ENCODE results near the gene SWSAP1. TPM values are rescaled to one million over a fixed set of nuclear protein-coding genes. Genes with fewer than 3 reads are reported as not detected.

The SWSAP1 gene
- polyA plus RNA-seq, 1 donor: 1.3 TPM

DNA sequence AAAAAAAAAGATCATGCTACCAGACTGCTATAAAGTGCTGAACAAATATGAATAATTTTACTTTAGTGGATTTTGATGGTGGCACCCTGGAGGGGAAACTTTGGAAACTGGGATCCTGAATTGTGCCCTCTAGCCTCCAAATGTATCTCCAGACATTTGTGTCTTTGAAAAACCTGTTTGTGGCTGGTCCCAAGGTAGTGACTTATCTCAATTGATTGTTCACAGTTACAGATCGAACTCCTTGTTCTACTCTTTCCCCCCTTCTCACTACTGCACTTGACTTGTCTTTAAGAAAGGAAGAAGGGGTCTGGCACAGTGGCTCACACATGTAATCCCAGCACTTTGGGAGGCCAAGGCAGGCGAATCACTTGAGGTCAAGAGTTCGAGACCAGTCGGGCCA is 34.1 kb downstream of the SWSAP1 start:
- no peak for DNase-seq (ENCODE audit: low read depth)

- no peak for DNase-seq (ENCODE audit: low read depth)
Measured at GRCh38 chr19:11410682-11411081, 36.2 kb downstream of the SWSAP1 start.

GRCh38 chr19:11414544-11414943 is 40.1 kb downstream of the SWSAP1 start:
- no peak for DNase-seq (ENCODE audit: low read depth)

GRCh38 chr19:11416346-11417052 is 42.0 kb downstream of the SWSAP1 start:
- no peak for DNase-seq (ENCODE audit: low read depth)

DNA sequence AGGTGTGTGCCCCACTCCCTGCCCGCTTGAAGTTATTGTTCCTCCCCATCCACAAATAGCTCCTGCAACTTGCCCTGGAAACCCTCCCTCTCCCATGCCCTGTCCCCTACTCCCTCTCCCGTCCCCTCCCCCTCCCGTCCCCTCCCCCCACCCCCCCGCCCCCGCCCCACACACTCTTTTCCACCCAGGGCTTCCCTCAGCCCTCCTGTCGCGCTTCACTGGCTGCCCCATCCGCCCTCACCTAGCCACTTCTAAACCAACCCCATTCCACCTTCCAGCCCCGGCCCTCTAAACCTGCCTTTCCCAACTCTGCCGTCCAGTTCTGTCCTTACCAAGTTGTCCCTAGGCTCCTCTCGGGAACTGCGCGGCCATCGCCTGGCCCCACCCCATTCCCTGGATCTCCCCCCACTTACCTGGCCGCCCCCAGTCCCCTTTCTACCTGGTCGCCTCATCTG is 43.7 kb downstream of the SWSAP1 start:
- DNase-seq (ENCODE audit: low read depth): no peak

DNA sequence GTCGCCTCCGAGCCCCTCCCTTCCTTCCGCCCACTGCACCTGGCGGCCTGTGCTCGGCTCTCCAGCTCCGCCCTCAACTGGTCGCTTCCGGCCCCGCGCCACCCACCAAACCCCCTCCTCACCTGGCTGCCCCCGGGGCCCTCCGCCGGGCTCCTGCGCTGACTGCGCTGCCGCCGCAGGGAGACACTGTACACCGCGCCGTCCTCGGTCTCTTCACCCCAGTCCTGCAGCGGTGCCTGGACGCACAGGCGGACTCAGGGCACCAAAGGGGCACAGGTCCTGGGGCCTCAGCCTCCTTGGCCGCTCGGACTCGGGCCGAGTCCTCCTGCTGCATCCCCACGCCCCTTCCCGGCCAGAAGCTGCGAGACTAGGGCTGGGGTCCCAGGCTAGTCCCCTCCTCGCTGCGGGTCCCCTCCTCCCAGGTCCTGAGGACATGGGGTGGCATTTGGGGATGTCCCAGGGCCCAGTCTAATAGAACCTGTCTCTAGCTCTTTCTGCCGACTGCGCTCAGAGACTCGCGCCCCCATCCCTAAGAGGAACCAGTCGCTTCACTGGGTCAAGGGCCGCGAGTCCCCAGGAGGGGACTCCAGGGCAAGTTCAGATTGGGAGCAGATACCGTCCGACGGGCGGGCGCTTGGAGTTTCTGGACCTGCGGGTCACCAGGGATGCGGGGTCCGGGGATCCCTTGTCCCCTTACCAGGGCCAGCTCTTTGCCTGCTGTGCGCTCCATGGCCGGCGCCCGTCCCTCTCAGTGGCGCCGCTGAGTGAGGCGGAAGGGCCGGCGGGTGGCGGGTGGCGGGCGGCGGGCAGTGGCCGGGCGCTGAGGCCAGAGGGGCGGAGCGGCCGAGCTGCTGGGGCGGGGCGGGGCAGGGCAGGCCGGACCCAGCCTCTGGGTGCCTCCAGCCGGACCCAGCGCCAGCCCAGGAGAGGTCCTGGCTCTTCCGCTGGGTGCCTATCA is 44.4 kb downstream of the SWSAP1 start, which contains the start of gene RGL3:
Gene RGL3 (minus strand): TSS at position 766 of the 958 bp plus-strand sequence. CDS start 36 bp downstream, at position 730.
- no peak for DNase-seq (ENCODE audit: low read depth)

- no peak for DNase-seq (ENCODE audit: low read depth)
Measured at GRCh38 chr19:11420429-11421370, 46.2 kb downstream of the SWSAP1 start.

DNA sequence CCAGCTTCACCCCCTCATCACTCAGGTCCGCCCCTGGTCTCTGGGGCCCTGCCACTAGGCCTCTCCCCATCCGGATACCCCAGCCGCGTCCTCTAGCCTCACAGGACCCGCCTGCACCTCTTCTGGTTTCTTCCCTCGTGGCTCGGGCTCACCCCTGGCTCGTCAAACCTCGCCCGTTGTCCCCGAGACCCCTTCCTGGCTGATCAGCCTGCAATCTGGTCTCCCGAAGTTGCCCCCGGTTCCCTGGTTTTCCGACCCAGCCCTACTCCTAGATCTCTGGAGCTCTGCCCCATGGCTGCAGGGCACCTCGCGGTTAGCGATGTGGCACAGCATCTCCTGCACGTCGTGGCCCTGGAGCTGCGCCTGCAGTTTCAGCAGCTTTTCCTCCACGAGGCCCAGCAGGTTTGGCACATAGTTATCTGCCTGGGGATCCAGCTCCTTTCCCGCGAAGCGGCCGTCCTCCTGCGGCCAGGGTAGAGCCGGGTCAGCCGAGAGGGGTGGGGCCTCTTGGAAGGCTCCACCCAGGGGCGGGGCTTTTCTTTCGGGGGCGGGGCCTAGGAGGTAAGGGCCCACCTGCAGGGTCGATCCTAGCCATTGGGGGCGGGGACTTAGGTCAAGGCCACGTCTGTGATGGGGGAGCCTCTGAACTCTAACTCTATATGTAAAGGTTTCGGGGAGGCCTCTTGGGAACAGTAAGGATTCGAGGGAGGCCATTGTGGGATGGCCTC is 47.1 kb downstream of the SWSAP1 start:
- no peak for DNase-seq (ENCODE audit: low read depth)

GRCh38 chr19:11422163-11423065 is 47.9 kb downstream of the SWSAP1 start:
- no peak for DNase-seq (ENCODE audit: low read depth)

DNA sequence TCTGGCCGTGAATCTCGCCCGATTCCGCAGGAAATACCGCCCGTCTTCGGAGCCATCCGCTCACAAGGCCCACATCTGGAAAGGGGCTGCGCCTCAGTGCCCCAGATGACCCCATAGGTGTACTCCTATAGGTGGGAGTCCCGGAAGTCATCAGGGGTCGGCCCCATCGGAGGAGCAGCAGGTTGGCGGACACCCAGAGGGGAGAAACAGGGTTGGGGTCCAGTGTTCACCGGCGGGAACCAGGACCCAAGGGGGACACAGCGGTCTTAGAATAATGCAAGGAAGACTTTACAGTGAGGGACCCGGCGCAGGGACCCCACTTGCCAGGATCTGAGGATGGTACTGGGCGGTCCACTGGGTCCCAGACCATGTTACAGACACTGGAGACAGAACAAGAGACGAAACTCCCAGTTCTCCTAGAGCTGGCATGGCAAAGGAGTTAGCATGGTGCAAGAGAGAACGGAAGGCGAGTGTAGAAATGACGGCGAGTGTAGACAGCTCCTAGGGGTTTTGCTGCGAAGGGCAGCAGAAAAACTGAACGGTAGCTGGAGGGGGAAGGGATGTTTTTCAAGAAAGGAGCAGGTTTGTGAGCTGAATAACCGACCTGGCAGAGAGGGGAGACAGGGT is 48.8 kb downstream of the SWSAP1 start:
- no peak for DNase-seq (ENCODE audit: low read depth)

DNA sequence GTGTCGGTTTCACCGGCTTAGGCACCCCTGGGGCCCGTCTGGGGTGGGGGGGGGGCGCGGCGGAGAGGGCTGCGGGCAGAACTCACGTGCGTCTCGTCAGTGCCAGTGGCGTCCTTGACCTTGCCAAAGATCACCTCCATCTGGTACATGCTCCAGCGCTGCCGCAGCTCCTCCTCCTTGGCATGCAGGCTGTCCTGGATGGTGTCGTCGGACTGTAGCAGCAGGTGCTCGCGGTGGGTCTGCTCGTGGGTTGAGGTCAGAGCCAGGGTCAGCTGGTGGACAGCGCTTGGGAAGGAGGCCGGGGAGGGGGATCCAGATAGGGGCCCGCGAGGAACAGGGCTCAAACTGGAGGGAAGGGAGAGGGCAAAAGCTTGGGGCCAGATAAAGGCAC is 49.3 kb downstream of the SWSAP1 start:
- no peak for DNase-seq (ENCODE audit: low read depth)

Other genes with a start within 250 kb of the SWSAP1 start
- 9.2 TPM for gene SPC24, start 218.9 kb upstream of the SWSAP1 start, polyA plus RNA-seq (ENCODE audit: insufficient read length)
- 103 TPM for gene KANK2, start 177.1 kb upstream of the SWSAP1 start, polyA plus RNA-seq (ENCODE audit: insufficient read length)
- 0.87 TPM for gene ANGPTL8, start 135.0 kb upstream of the SWSAP1 start, polyA plus RNA-seq (ENCODE audit: insufficient read length)
- 34.5 TPM for gene DOCK6, start 112.1 kb upstream of the SWSAP1 start, polyA plus RNA-seq (ENCODE audit: insufficient read length)
- not detected for gene TSPAN16, start 78.5 kb upstream of the SWSAP1 start, polyA plus RNA-seq (ENCODE audit: insufficient read length)
- 5.2 TPM for gene RAB3D, start 35.0 kb upstream of the SWSAP1 start, polyA plus RNA-seq (ENCODE audit: insufficient read length)
- 44.9 TPM for gene TMEM205, start 28.4 kb upstream of the SWSAP1 start, polyA plus RNA-seq (ENCODE audit: insufficient read length)
- gene CCDC159, start 28.1 kb upstream of the SWSAP1 start, polyA plus RNA-seq (ENCODE audit: insufficient read length): 7.6 TPM
- 11.3 TPM for gene PLPPR2, start 19.2 kb upstream of the SWSAP1 start, polyA plus RNA-seq (ENCODE audit: insufficient read length)
- 2.9 TPM for gene EPOR, start 9.6 kb downstream of the SWSAP1 start, polyA plus RNA-seq (ENCODE audit: insufficient read length)
- gene RGL3, start 44.6 kb downstream of the SWSAP1 start, polyA plus RNA-seq (ENCODE audit: insufficient read length): 0.40 TPM
- gene ODAD3, start 60.5 kb downstream of the SWSAP1 start, polyA plus RNA-seq (ENCODE audit: insufficient read length): 0.20 TPM
- gene PRKCSH, start 61.0 kb downstream of the SWSAP1 start, polyA plus RNA-seq (ENCODE audit: insufficient read length): 158 TPM
- 0.04 TPM for gene ELAVL3, start 106.4 kb downstream of the SWSAP1 start, polyA plus RNA-seq (ENCODE audit: insufficient read length)
- gene ZNF653, start 131.2 kb downstream of the SWSAP1 start, polyA plus RNA-seq (ENCODE audit: insufficient read length): 6.0 TPM
- gene ECSIT, start 154.5 kb downstream of the SWSAP1 start, polyA plus RNA-seq (ENCODE audit: insufficient read length): 38.2 TPM
- gene CNN1, start 164.2 kb downstream of the SWSAP1 start, polyA plus RNA-seq (ENCODE audit: insufficient read length): 179 TPM
- 31.8 TPM for gene ELOF1, start 184.6 kb downstream of the SWSAP1 start, polyA plus RNA-seq (ENCODE audit: insufficient read length)
- gene ACP5, start 203.0 kb downstream of the SWSAP1 start, polyA plus RNA-seq (ENCODE audit: insufficient read length): 1.1 TPM
- gene ZNF627, start 222.8 kb downstream of the SWSAP1 start, polyA plus RNA-seq (ENCODE audit: insufficient read length): 11.7 TPM

Measured in forelimb muscle (tissue), 1 donor.